ENCODE results near the gene PRKCQ.

- no peak for TF ChIP-seq CTCF (IDR thresholded peaks at IDR 0.05; ENCODE audit: low read depth, low read length)
- TF ChIP-seq MYC (IDR thresholded peaks at IDR 0.05; ENCODE audit: low read depth, low read length), result no peak
- TF ChIP-seq POLR2A (IDR thresholded peaks at IDR 0.05; ENCODE audit: extremely low read depth, insufficient read length), result no peak
Measured at GRCh38 chr10:6622921-6623320, 42.8 kb upstream of the PRKCQ start.
